HL-60 (cell line): ENCODE measurements around the gene COX7A1.

Experiments used
- DNase-seq, 2 experiments: peaks; one replicate each; pipeline ENCODE4 v3.0.0-alpha.2; 2010 to 2020; ENCODE audit warnings: low read depth in 1 of 2, low spot score in 1 of 2
- H3K27ac ChIP-seq: fragments of 250-450 bp; sonication (Bioruptor Pico); replicated peaks from 2 replicates; pipeline ENCODE4 v1.5.1; 2020; ENCODE audit warnings: mild to moderate bottlenecking, moderate library complexity
- H3K27me3 ChIP-seq: fragments of 250-450 bp; sonication (Bioruptor Pico); 2 replicates; pipeline ENCODE4 v1.5.1; 2021; ENCODE audit warnings: mild to moderate bottlenecking, moderate library complexity; ENCODE audit not compliant: insufficient read depth, poor library complexity, severe bottlenecking
- H3K4me3 ChIP-seq: replicated peaks from 2 replicates; pipeline ENCODE4 v1.5.1; 2011; ENCODE audit warnings: mild to moderate bottlenecking, control low read depth, low read length; ENCODE audit not compliant: insufficient read depth
- CTCF ChIP-seq: IDR thresholded peaks from one replicate; pipeline ENCODE4 v1.5.1; 2011; ENCODE audit warnings: low read length, control low read depth, inconsistent platforms; ENCODE audit not compliant: insufficient read depth
- GABPA ChIP-seq: IDR thresholded peaks from 2 replicates; pipeline ENCODE4 v1.6.1; 2012; ENCODE audit warnings: low read depth
- POLR2AphosphoS5 ChIP-seq: IDR thresholded peaks from 2 replicates; pipeline ENCODE4 v1.6.1; 2012; ENCODE audit warnings: low read depth
- SPI1 ChIP-seq: IDR thresholded peaks from 2 replicates; pipeline ENCODE4 v1.6.1; 2012; ENCODE audit warnings: low read depth, mild to moderate bottlenecking, borderline replicate concordance
- TF ChIP-seq, protein P1 (sequence below): IDR thresholded peaks from 2 replicates; pipeline ENCODE4 v1.6.1; 2012; ENCODE audit warnings: low read depth; ENCODE audit not compliant: insufficient replicate concordance

Gene COX7A1

DNA sequence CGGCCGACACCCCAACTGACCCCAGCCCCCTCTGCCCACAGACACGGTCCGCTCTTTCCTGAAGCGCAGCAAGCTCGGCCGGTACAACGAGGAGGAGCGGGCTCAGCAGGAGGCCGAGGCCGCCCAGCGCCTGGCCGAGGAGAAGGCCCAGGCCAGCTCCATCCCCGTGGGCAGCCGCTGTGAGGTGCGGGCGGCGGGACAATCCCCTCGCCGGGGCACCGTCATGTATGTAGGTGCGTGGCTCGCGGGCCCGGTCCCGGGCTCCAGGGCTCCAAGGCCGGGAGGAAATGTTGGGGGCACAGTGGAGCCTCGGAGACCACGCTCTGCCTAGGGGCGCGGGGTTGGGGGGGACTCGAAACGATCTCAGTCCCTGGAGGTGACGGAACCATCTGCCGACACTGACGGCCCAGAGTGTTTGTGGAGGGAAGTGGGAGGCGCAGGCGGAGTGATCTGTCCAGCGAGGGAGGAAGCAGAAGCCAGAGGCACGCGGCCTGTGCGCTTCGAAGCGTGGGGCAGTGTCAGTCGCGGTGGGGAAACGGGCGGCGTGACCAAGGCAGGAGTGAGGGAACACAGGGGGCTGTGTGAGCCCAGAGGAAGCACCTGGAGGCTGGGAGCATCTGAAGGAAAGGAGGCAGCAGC, 30.6 kb downstream of the COX7A1 start:
- no peak overlapping the region for H3K27ac ChIP-seq
- TF ChIP-seq GABPA (no peak), CTCF (no peak), SPI1 (no peak), POLR2AphosphoS5 (no peak)
- no peaks in the 10 kb centered on the region for H3K27me3 ChIP-seq
- H3K4me3 ChIP-seq = no peak overlapping the region
- DNase-seq = no peak

DNA sequence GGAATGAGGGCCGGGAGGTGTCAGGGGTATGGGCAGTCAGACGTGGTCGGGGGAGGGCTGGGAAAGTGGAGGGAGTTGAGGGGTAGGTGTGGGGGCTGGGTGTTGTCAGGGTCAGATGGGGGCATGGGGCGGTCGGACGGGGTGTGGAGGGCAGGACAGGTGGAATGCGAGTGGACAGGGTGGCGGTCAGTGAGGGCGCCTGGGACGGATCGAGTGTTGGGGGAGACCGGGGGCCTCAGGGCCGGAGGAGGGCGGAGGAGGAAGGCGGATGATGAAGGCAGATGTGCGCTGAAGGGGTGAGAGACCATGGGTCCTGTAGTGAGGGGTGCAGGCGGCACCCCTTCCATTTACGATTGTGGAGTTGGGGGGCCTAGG, 31.3 kb downstream of the COX7A1 start:
- Histone ChIP-seq H3K4me3 (no peak overlapping the region), H3K27ac (no peak overlapping the region), H3K27me3 (no peaks in the 10 kb centered on the region)
- TF ChIP-seq GABPA = no peak
- TF ChIP-seq, protein P1, sequence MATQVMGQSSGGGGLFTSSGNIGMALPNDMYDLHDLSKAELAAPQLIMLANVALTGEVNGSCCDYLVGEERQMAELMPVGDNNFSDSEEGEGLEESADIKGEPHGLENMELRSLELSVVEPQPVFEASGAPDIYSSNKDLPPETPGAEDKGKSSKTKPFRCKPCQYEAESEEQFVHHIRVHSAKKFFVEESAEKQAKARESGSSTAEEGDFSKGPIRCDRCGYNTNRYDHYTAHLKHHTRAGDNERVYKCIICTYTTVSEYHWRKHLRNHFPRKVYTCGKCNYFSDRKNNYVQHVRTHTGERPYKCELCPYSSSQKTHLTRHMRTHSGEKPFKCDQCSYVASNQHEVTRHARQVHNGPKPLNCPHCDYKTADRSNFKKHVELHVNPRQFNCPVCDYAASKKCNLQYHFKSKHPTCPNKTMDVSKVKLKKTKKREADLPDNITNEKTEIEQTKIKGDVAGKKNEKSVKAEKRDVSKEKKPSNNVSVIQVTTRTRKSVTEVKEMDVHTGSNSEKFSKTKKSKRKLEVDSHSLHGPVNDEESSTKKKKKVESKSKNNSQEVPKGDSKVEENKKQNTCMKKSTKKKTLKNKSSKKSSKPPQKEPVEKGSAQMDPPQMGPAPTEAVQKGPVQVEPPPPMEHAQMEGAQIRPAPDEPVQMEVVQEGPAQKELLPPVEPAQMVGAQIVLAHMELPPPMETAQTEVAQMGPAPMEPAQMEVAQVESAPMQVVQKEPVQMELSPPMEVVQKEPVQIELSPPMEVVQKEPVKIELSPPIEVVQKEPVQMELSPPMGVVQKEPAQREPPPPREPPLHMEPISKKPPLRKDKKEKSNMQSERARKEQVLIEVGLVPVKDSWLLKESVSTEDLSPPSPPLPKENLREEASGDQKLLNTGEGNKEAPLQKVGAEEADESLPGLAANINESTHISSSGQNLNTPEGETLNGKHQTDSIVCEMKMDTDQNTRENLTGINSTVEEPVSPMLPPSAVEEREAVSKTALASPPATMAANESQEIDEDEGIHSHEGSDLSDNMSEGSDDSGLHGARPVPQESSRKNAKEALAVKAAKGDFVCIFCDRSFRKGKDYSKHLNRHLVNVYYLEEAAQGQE = no peak
- no peak for DNase-seq

- H3K4me3 ChIP-seq = no peak overlapping the region
- no peaks in the 10 kb centered on the region for H3K27me3 ChIP-seq
- no peak overlapping the region for H3K27ac ChIP-seq
- TF ChIP-seq CTCF (no peak), GABPA (no peak), POLR2AphosphoS5 (no peak), SPI1 (no peak)
- TF ChIP-seq, protein P1 = no peak
- no peak for DNase-seq
Observed at GRCh38 chr19:36120092-36120983, 31.9 kb downstream of the COX7A1 start.

- TF ChIP-seq GABPA (no peak), POLR2AphosphoS5 (no peak), SPI1 (no peak), CTCF (no peak)
- TF ChIP-seq, protein P1 = no peak
- H3K27ac ChIP-seq = no peak overlapping the region
- no peak for DNase-seq
Observed at GRCh38 chr19:36116344-36116637, 36.0 kb downstream of the COX7A1 start.

More at GRCh38 chr19:36116344-36116637, 36.0 kb downstream of the COX7A1 start:
- peak overlapping the region; percentile 97; the same call in 1 of the 2 replicates for H3K4me3 ChIP-seq
- no peaks in the 10 kb centered on the region for H3K27me3 ChIP-seq
